ENCODE data around the gene IGFBP6.

IGFBP6 gene

GRCh38 chr12:53151039-53151438 lies 53.6 kb downstream of the IGFBP6 start:
- H3K79me2 ChIP-seq (ENCODE audit: insufficient read depth, low read length), result no peaks in the 10 kb centered on the region
- H3K4me2 ChIP-seq (ENCODE audit: low read length), result no peak overlapping the region
- H4K20me1 ChIP-seq (ENCODE audit: insufficient read depth, low read length), result no peaks in the 10 kb centered on the region
- H3K9me2 ChIP-seq (ENCODE audit: low read depth, low read length), result no peaks in the 10 kb centered on the region
- TF ChIP-seq CTCF (IDR thresholded peaks at IDR 0.05; ENCODE audit: low read length), result no peak
- no peak for TF ChIP-seq EZH2 (IDR thresholded peaks at IDR 0.05; ENCODE audit: borderline replicate concordance, low read length)
- H3F3A ChIP-seq (ENCODE audit: insufficient read depth, low read length), result peaks cover 4% of the 10 kb centered on the region; the same call in 1 of the 2 replicates
- H3K4me1 ChIP-seq (ENCODE audit: insufficient read depth, low read length, severe bottlenecking), result no peaks in the 10 kb centered on the region
- H2AFZ ChIP-seq (ENCODE audit: low read length), result no peak overlapping the region
- H3K27me3 ChIP-seq (ENCODE audit: insufficient read depth, low read length), result no peaks in the 10 kb centered on the region; the same call in 1 of the 2 replicates
- no peaks in the 10 kb centered on the region for H3K9me3 ChIP-seq (ENCODE audit: low read length)
- H3K27ac ChIP-seq (ENCODE audit: low read depth, low read length, poor library complexity, severe bottlenecking), result no peak overlapping the region
- H3K4me3 ChIP-seq (ENCODE audit: low read depth, low read length, poor library complexity, severe bottlenecking), result no peak overlapping the region
- no peak overlapping the region for H3K9ac ChIP-seq (ENCODE audit: low read length)
- no peaks in the 10 kb centered on the region for H3K36me3 ChIP-seq (ENCODE audit: insufficient read depth, low read length)
